Ishikawa (cell line): ENCODE data around the gene NOD1.

ENCODE experiments used
- CEBPB ChIP-seq: IDR thresholded peaks from 2 replicates; pipeline ENCODE4 v1.6.1; 2012
- CREB1 ChIP-seq: IDR thresholded peaks from 2 replicates; pipeline ENCODE4 v1.6.1; 2012; ENCODE audit warnings: low read depth
- EGR1 ChIP-seq: IDR thresholded peaks from 2 replicates; pipeline ENCODE4 v1.6.1; 2012
- EP300 ChIP-seq: IDR thresholded peaks from 2 replicates; pipeline ENCODE4 v1.6.1; 2012; ENCODE audit warnings: borderline replicate concordance
- FOXM1 ChIP-seq: IDR thresholded peaks from 2 replicates; pipeline ENCODE4 v1.6.1; 2012; ENCODE audit warnings: low read depth, borderline replicate concordance
- MAX ChIP-seq: IDR thresholded peaks from 2 replicates; pipeline ENCODE4 v1.6.1; 2012
- NFIC ChIP-seq: IDR thresholded peaks from 2 replicates; pipeline ENCODE4 v1.6.1; 2012
- RAD21 ChIP-seq: IDR thresholded peaks from 2 replicates; pipeline ENCODE4 v1.6.1; 2012; ENCODE audit warnings: low read depth
- REST ChIP-seq: IDR thresholded peaks from 2 replicates; pipeline ENCODE4 v1.6.1; 2012; ENCODE audit warnings: low read depth, mild to moderate bottlenecking
- TAF1 ChIP-seq: IDR thresholded peaks from 2 replicates; pipeline ENCODE4 v1.6.1; 2012; ENCODE audit warnings: low read depth, mild to moderate bottlenecking
- TCF12 ChIP-seq: IDR thresholded peaks from 2 replicates; pipeline ENCODE4 v1.6.1; 2012; ENCODE audit warnings: low read depth
- TEAD4 ChIP-seq: IDR thresholded peaks from 2 replicates; pipeline ENCODE4 v1.6.1; 2012
- USF1 ChIP-seq: IDR thresholded peaks from 2 replicates; pipeline ENCODE4 v1.6.1; 2012
- YY1 ChIP-seq: IDR thresholded peaks from 2 replicates; pipeline ENCODE4 v1.6.1; 2012; ENCODE audit warnings: low read depth
- ZBTB7A ChIP-seq: IDR thresholded peaks from 2 replicates; pipeline ENCODE4 v1.6.1; 2012; ENCODE audit warnings: low read depth

The NOD1 gene

GRCh38 chr7:30476459-30477145 lies 2.0 kb downstream of the NOD1 start:
- TF ChIP-seq NFIC (no peak), EGR1 (no peak), RAD21 (no peak), YY1 (no peak), CREB1 (no peak), MAX (no peak), CEBPB (no peak), FOXM1 (no peak), REST (no peak), TAF1 (no peak)

DNA sequence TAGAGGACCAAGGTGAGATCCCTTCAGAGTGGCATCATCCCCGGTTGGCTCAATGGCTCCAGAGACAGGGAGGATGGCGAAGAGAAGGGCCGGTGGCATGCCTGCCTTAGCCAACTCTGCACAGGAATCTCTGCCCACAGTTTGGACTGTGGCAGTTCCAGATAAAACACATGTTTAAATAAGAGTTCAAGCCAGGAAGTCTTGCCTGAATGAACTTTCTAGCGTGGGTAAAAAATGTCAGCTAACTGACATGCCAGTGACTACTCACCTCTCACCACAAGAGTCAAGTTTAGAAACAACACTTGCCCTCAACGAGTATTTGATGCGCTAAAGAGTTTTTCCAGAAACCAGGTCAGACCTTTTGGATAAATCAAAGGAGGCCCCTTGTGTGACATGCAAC lies 3.0 kb downstream of the NOD1 start:
- no peak for TF ChIP-seq REST
- no peak for TF ChIP-seq ZBTB7A
- TF ChIP-seq NFIC, result no peak
- no peak for TF ChIP-seq MAX
- no peak for TF ChIP-seq FOXM1
- no peak for TF ChIP-seq USF1

DNA sequence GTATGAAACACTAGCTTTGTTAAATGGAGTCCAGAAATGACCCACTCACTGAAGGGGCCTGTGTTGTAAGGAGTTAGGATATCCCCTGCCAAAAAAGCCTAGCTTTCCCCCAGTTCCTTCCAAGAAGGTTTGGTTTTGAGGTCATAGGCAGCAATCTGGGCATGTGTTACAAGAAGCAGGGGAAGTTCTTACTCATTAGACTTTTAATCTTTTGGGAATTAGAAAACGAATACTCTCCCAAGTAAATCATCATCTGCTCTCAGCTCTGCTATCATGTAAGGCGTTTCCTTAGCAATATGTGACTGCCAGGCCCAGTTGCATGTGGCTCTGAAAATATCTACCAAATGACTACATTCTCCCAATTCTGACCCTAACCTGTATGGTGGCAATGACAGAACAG lies 3.7 kb downstream of the NOD1 start:
- TF ChIP-seq FOXM1, result no peak
- no peak for TF ChIP-seq MAX
- TF ChIP-seq ZBTB7A, result no peak
- no peak for TF ChIP-seq TCF12
- TF ChIP-seq RAD21, result no peak
- no peak for TF ChIP-seq EP300
- no peak for TF ChIP-seq CREB1
- no peak for TF ChIP-seq CEBPB
- TF ChIP-seq REST, result no peak

DNA sequence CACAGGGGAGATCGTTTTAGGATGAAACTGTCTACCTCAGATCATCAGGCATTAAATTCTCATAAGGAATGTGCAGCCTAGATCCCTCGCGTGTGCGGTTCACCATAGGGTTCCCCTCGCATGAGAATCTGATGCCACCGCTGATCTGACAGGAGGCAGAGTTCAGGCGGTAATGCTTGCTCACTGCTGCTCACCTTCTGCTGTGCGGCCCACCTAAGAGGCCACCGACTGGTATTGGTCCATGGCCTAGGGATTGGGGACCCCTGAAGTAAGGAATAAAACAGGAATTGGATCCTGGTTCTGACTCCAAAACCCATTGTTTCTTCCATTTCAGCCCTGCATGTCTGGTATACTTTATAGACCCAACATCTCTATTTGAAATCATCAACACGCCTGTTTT lies 4.1 kb downstream of the NOD1 start:
- no peak for TF ChIP-seq ZBTB7A
- no peak for TF ChIP-seq TEAD4
- no peak for TF ChIP-seq YY1

DNA sequence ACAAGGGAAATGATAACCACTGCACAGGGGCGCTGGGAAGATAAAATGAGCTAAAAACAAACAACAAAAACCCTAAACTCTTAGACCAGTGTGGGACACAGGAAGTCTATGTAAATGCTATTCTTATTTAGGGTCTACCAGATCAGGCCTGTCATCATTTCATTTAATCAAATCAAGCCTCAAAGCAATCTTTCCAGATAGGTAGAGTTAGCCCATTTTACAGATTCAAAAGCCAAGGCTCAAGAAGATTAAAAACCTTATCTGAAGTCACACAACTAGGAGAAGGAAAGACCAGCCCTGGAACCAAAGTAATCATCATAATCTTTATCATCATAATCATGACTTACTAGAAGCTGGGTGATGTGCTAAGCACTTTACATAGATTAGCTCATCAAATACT lies 4.7 kb downstream of the NOD1 start:
- TF ChIP-seq RAD21 (no peak), FOXM1 (no peak), REST (no peak), TEAD4 (no peak), NFIC (no peak), YY1 (no peak), USF1 (no peak), MAX (no peak)
